ENCODE data around the gene C19orf25. TPM values are rescaled to one million over a fixed set of nuclear protein-coding genes. Genes with fewer than 3 reads are reported as not detected.
A peak's percentile ranks its signal among the peaks of the same experiment; 100 is the strongest.

C19orf25 gene
- total and polyA plus RNA-seq, 2 of the 13 experiments (the other 11 are each of a cell fraction or from before 2014, with no cell fraction given): 14.2 to 32.4 TPM

- TF ChIP-seq IRF9 (CRISPR knock-in tag; IDR thresholded peaks at IDR 0.05; ENCODE audit: borderline replicate concordance): no peak
- 0 out of 2 replicates have a peak, but pooled peaks have one; percentile 1 for TF ChIP-seq HNRNPL (IDR thresholded peaks at IDR 0.05; ENCODE audit: low read depth, low read length)
- TF ChIP-seq NBN (conservative IDR thresholded peaks at IDR 0.05): no peak
- TF ChIP-seq ESRRA (CRISPR knock-in tag; IDR thresholded peaks at IDR 0.05; ENCODE audit: low read depth): no peak
- no peak for TF ChIP-seq SMAD1 (CRISPR knock-in tag; IDR thresholded peaks at IDR 0.05; ENCODE audit: borderline replicate concordance, low read depth)
- TF ChIP-seq PRPF4 (IDR thresholded peaks at IDR 0.05; ENCODE audit: low read depth, low read length, poor library complexity, severe bottlenecking): peak; percentile 94
- no peak for TF ChIP-seq ZKSCAN8 (CRISPR knock-in tag; IDR thresholded peaks at IDR 0.05; ENCODE audit: borderline replicate concordance)
- TF ChIP-seq ZFP41 (CRISPR knock-in tag; IDR thresholded peaks at IDR 0.05; ENCODE audit: borderline replicate concordance): no peak
- no peak for TF ChIP-seq ZNF776 (CRISPR knock-in tag; IDR thresholded peaks at IDR 0.05)
- TF ChIP-seq ZNF510 (CRISPR knock-in tag; IDR thresholded peaks at IDR 0.05; ENCODE audit: low read depth): no peak
- TF ChIP-seq PRDM10 (CRISPR knock-in tag; IDR thresholded peaks at IDR 0.05; ENCODE audit: low read depth): no peak
- no peak for TF ChIP-seq E2F5 (CRISPR knock-in tag; conservative IDR thresholded peaks at IDR 0.05)
- no peak for TF ChIP-seq HIC2 (CRISPR knock-in tag; IDR thresholded peaks at IDR 0.05; ENCODE audit: low read depth)
- TF ChIP-seq ARID5B (CRISPR knock-in tag; IDR thresholded peaks at IDR 0.05): no peak
- TF ChIP-seq SOX5 (CRISPR knock-in tag; IDR thresholded peaks at IDR 0.05; ENCODE audit: borderline replicate concordance): no peak
Measured at GRCh38 chr19:1423436-1424191, 55.4 kb downstream of the C19orf25 start (continued).
